Left hindlimb (tissue), 1 donor: ENCODE data around the gene NEMF.
"Not testable (repeated sequence)": the region's sequence is repeated elsewhere in the genome, so short reads cannot be mapped to it uniquely, and the experiment has no call there.

ENCODE experiments used
- DNase-seq: peaks from one replicate; pipeline ENCODE4 v3.0.0-alpha.2; 2018

NEMF gene

GRCh38 chr14:49879646-49880204 lies 27.1 kb upstream of the NEMF start:
- DNase-seq = no peak

GRCh38 chr14:49876563-49877127 lies 24.1 kb upstream of the NEMF start:
- DNase-seq = no peak

- DNase-seq = no peak
These were observed 23.1 kb upstream of the NEMF start for GRCh38 chr14:49875640-49876198.

GRCh38 chr14:49873548-49873947 lies 21.0 kb upstream of the NEMF start:
- not testable (repeated sequence) for DNase-seq

GRCh38 chr14:49870908-49871307 lies 18.3 kb upstream of the NEMF start:
- no peak for DNase-seq

- DNase-seq = no peak
These were observed 16.1 kb upstream of the NEMF start for GRCh38 chr14:49868720-49869114.

- peak; percentile 97 for DNase-seq
These were observed 15.5 kb upstream of the NEMF start for GRCh38 chr14:49867831-49868719.

GRCh38 chr14:49865431-49865859 lies 12.9 kb upstream of the NEMF start:
- peak; percentile 63 for DNase-seq

- no peak for DNase-seq
These were observed 11.1 kb upstream of the NEMF start for GRCh38 chr14:49863487-49864281.

- DNase-seq = peak; percentile 93
These were observed 9.6 kb upstream of the NEMF start for GRCh38 chr14:49862089-49862673.

- peak; percentile 84 for DNase-seq
These were observed 9.1 kb upstream of the NEMF start for GRCh38 chr14:49861699-49862088.

- DNase-seq = no peak
These were observed 8.6 kb upstream of the NEMF start for GRCh38 chr14:49860988-49861698.

- DNase-seq = no peak
These were observed 5.8 kb upstream of the NEMF start for GRCh38 chr14:49858383-49858782.

GRCh38 chr14:49857427-49858003 lies 4.9 kb upstream of the NEMF start:
- DNase-seq = no peak

GRCh38 chr14:49853572-49854375 lies 1.2 kb upstream of the NEMF start:
- peak; percentile 69 for DNase-seq

GRCh38 chr14:49853158-49853477 lies 530 bp upstream of the NEMF start:
- no peak for DNase-seq

GRCh38 chr14:49851813-49852212 lies 775 bp downstream of the NEMF start:
- DNase-seq = no peak

GRCh38 chr14:49849213-49849847 lies 3.3 kb downstream of the NEMF start:
- DNase-seq = no peak

- no peak for DNase-seq
These were observed 23.9 kb downstream of the NEMF start for GRCh38 chr14:49828640-49829039.

- DNase-seq = no peak
These were observed 32.4 kb downstream of the NEMF start for GRCh38 chr14:49820176-49820575.
